SW 1271 (cell line): Measurements from ENCODE around the gene DCANP1.
A peak's percentile ranks its signal among the peaks of the same experiment; 100 is the strongest.

Source experiments
- DNase-seq, 2 experiments: peaks; one replicate each; lab custom pipeline; 2025; lab: John Stamatoyannopoulos, UW

Gene DCANP1

GRCh38 chr5:135423146-135423845, 23.9 kb downstream of the DCANP1 start:
- no peak for DNase-seq

- DNase-seq = no peak
Observed at GRCh38 chr5:135422419-135422818, 24.7 kb downstream of the DCANP1 start.

DNA sequence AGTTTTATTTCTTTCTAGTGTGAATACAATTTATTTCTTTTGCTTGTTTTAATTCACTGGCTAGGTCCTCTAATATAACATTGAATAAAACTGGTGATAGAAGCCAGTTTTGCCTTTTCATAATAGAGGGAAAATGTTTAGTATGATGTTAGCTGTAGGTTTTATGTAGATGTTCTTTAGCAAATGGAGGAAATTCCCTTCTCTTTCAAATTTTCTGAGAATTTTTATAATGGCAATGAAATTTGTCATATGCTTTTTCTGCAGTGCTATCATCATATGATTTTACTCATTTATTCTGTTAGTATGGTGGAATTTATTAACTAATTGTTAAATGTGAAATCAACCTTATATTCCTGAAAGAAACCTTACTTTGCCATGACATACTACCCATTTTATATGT, 30.1 kb downstream of the DCANP1 start:
- no peak for DNase-seq

DNA sequence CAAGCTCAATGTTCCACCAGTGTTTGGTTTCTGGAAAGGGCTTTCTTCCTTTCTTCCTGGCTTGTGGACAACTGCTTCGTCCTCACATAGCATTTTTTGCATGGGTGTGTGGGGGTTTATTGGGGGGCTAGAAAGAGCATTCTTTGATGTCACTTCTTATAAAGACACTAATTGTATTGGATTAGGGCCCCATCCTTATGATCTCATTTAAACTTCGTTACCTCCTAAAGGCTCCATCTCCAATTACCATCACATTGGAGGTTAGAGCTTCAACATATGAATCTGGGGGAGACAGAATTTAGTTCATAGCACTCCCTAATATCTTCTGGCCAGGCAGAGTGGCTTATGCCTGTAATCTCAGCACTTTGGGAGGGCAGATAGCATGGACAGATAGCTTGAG, 42.1 kb downstream of the DCANP1 start:
- no peak for DNase-seq

- no peak for DNase-seq
Observed at GRCh38 chr5:135402031-135402430, 45.1 kb downstream of the DCANP1 start.

DNA sequence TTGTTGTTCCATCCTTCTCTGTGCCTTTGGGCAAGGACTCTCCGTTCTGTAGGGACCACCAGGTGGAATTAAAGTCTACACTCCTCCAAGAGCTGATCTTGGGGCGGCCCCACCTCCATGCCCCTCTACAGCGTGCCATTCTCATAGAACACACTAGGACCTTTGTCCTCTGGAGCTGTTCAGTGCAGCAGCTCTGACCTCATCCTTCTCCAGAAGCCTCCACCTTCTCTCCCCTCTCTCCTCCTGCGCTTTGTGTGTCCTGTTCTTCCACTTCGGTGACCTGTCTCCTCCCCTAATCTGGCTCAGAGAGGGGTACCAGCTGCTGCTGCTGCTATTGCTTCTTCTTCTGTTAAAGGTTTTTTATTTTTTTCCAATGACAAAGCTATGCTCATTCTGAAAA, 46.3 kb downstream of the DCANP1 start:
- DNase-seq = no peak

GRCh38 chr5:135399794-135400542, 47.2 kb downstream of the DCANP1 start:
- no peak for DNase-seq

DNA sequence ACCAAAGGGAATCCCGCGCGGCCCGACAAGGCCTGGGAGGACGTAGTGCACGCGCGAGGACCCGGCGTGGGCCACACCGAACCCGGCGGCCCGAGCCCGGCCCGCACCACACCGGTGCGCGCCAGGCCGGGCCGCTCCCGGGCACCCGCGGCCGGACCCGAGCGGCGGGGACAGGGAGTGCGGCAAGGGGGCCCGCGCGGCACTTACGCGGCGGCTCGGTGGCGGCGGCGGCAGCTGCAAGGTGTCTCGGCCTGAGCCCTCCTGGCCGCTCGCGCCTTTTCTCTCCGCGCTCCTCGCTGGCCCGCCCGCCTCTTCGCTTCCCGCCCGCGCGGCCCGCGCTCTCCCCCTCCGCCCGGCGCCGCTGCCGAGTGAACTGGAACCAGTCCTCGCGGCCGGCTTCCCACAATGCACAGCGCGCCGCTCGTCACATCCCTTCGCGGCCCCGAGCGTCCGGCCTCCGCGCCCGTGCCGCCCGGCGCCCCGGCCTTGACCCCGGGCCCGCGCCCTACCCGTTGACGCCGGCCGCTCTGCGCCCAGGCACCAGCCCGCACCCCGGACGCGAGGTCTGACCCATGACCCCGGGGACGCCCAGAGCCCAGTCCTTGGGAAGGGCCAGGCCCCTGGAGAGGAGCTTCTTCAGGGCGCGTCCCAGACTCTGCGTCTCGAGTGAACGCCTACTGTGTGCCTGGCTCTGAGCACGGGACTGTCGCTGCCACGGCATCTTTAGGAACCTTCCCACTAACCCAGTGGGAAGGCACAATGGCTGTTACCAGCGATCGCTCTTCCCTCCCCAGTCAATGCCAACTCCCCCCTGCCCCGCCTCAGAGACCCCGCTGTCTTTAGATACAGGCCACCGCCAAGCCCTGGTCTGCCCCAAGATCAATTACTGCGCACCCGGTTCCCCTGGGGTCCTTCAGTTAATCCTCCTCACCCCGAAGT, 48.0 kb downstream of the DCANP1 start, which contains the start of gene MACROH2A1:
Gene MACROH2A1, minus strand, starts transcription at position 377 of the 939 bp plus-strand sequence. CDS start 10,138 bp downstream, outside the sequence.
- peak; percentile 71 for DNase-seq

DNA sequence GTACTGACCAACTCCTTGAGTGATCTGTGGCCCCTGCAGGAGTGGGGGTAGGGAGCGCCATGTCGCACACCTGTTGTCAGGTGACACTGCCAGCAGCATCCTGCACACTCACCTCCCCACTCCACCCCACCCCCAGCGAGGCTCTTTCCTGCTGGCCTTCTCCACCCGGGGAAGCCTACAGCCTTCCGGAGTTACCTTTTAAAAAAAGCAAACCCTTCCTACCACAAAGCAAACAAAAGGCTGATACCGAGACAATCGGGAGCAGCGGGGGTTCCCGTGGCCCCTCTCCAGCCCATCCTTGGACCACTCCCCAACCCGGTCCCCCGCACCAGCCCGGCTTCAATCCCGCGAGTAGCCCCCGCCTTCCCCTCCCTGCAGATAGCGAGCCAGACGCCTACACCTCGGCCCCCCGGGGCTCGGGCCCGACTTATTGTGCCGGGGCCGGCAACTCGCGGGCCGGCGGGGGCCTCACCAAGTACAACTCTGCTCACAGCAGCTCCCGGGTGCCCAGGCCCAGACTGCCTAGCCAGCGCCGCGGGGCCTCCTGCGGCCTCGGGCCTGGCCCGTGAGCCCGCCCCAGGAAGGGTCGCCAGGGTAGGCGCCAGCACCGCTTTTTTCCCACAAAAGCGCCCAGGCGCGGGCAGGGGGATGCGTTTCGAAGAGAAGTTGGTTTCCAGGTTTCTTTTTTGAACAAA, 48.8 kb downstream of the DCANP1 start:
- DNase-seq = no peak

GRCh38 chr5:135397084-135397483, 50.1 kb downstream of the DCANP1 start:
- no peak for DNase-seq

GRCh38 chr5:135396459-135397055, 50.6 kb downstream of the DCANP1 start:
- no peak for DNase-seq

DNA sequence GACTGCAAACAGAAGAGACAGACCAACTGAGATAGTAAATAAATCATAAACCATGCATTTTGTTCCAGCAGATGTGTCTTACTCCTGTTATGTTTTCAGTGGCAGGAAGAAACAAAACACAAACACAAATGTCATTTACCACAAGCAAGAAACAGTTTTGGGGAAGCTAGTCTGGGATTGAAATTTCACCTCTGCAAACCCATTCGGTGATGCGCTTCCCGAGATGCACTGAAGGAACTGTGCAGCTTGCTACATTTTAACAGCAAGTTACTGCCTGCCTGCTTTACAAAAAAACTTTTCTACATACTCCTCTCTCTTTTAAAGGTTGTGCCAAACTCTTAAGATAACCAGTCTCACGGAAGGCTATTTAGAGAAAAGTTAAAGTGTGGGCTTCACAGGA, 51.3 kb downstream of the DCANP1 start:
- DNase-seq = no peak

DNA sequence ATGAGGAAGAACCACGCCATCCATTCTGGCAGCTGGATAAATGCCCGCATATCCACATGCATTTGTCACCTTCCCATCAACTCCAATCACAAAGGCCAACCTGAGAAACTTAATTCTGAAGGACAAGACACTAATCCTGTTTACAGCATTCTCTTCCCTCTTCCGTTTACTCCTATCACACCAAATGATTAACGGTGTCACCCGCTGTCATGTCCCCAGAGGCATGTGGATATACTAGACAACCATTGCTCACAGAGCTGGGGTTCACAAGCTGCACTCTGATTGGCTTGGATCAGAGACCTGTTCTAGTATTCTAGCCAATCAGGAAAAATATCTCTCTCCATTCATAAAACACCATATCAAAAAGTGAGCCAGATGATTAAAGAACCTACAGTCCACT, 51.7 kb downstream of the DCANP1 start:
- DNase-seq = no peak
